ENCODE measurements around the gene ZC3H13. TPM values are rescaled to one million over a fixed set of nuclear protein-coding genes. Genes with fewer than 3 reads are reported as not detected.

Gene ZC3H13
- total RNA-seq, 1 donor from 2014 or later, result 30.2 TPM

GRCh38 chr13:46040763-46041162 is 11.8 kb downstream of the ZC3H13 start:
- H3K36me3 ChIP-seq, result peaks cover 0 to 26% of the 10 kb centered on the region in 2 donors
- no peaks in the 10 kb centered on the region for H3K4me1 ChIP-seq
- no peaks in the 10 kb centered on the region for H3K9me3 ChIP-seq
- TF ChIP-seq POLR2A (IDR thresholded peaks at IDR 0.05) (no peak), POLR2AphosphoS5 (IDR thresholded peaks at IDR 0.05; ENCODE audit: insufficient read depth in 1 of 2, low read depth in 1 of 2) (no peak)
- TF ChIP-seq, protein P1, sequence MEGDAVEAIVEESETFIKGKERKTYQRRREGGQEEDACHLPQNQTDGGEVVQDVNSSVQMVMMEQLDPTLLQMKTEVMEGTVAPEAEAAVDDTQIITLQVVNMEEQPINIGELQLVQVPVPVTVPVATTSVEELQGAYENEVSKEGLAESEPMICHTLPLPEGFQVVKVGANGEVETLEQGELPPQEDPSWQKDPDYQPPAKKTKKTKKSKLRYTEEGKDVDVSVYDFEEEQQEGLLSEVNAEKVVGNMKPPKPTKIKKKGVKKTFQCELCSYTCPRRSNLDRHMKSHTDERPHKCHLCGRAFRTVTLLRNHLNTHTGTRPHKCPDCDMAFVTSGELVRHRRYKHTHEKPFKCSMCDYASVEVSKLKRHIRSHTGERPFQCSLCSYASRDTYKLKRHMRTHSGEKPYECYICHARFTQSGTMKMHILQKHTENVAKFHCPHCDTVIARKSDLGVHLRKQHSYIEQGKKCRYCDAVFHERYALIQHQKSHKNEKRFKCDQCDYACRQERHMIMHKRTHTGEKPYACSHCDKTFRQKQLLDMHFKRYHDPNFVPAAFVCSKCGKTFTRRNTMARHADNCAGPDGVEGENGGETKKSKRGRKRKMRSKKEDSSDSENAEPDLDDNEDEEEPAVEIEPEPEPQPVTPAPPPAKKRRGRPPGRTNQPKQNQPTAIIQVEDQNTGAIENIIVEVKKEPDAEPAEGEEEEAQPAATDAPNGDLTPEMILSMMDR (IDR thresholded peaks at IDR 0.05), result no peak
- no peak for DNase-seq (ENCODE audit: extremely low spot score in 2 of 2)
- intact Hi-C loops (cut with DNase I), result no loop called here
- H3K27me3 ChIP-seq, result no peaks in the 10 kb centered on the region
- no peak overlapping the region for H3K27ac ChIP-seq
- H3K4me3 ChIP-seq, result no peak overlapping the region

DNA sequence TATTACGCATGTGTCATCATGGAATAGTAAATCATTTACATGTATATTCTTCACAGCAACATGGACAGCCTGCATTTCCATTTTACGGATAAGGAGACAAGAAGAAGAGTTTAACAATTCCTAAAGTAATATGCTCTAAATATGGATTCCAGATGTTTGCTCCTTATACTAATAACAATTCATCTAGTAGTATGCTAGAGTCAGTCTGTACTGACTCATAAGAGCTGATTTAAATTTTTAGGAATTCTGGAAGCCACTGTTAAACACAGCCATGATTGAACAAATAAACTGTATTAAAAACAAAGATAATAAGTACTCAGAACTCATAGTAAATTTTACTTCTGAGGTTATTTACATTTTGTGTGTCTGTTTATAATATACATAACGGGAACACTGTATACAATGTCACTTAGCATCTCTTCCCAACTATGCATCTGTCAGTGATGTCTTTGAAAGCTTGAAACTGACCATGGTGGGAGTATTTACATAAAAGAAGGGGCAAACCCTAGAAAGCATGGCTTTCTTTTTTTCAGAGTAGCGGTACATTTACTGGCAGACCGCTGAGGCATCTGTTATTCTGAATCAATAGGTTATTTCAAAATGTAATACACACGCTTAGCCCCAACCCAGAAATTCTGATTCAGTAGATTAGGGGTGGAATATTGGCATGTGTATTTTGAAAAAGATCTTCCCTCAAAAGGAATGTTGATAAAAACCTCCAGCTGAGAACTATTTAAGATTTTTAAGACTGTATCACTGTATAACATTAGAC is 12.9 kb downstream of the ZC3H13 start:
- no peak for DNase-seq (ENCODE audit: extremely low spot score in 2 of 2)
- intact Hi-C loops (cut with DNase I), result no loop called here
- Histone ChIP-seq H3K4me1 (no peaks in the 10 kb centered on the region), H3K27me3 (no peaks in the 10 kb centered on the region), H3K4me3 (no peak overlapping the region), H3K36me3 (peaks cover 0 to 26% of the 10 kb centered on the region in 2 donors), H3K9me3 (no peaks in the 10 kb centered on the region), H3K27ac (no peak overlapping the region)
- TF ChIP-seq POLR2A (IDR thresholded peaks at IDR 0.05), result no peak
- TF ChIP-seq, protein P1 (IDR thresholded peaks at IDR 0.05), result no peak
- TF ChIP-seq POLR2AphosphoS5 (IDR thresholded peaks at IDR 0.05; ENCODE audit: insufficient read depth in 1 of 2, low read depth in 1 of 2), result no peak

DNA sequence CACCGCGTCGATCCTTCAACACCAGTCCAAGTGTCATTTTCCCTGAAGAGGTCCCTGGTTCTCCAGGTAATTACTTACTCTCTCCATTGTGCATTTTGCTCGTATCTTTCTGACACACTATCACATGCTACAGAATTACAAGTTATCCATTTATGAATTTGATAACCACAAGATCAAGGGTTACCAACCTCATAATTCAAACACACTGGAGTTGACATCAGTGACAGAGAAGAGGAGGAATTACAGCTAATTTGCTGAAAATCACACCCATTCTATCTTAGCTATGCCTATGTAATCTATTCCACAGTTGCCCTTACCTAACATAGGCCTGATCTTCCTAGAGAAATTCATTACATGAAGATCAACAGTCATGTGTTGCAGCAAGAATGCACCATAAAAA is 14.2 kb downstream of the ZC3H13 start:
- no peaks in the 10 kb centered on the region for H3K9me3 ChIP-seq
- H3K4me3 ChIP-seq, result no peak overlapping the region
- no peak overlapping the region for H3K27ac ChIP-seq
- TF ChIP-seq POLR2A (IDR thresholded peaks at IDR 0.05) (no peak), POLR2AphosphoS5 (IDR thresholded peaks at IDR 0.05; ENCODE audit: insufficient read depth in 1 of 2, low read depth in 1 of 2) (no peak)
- TF ChIP-seq, protein P1 (IDR thresholded peaks at IDR 0.05), result no peak
- intact Hi-C loops (cut with DNase I), result no loop called here
- H3K36me3 ChIP-seq, result peaks cover 0 to 26% of the 10 kb centered on the region in 2 donors
- no peaks in the 10 kb centered on the region for H3K27me3 ChIP-seq
- no peaks in the 10 kb centered on the region for H3K4me1 ChIP-seq
- no peak for DNase-seq (ENCODE audit: extremely low spot score in 2 of 2)

DNA sequence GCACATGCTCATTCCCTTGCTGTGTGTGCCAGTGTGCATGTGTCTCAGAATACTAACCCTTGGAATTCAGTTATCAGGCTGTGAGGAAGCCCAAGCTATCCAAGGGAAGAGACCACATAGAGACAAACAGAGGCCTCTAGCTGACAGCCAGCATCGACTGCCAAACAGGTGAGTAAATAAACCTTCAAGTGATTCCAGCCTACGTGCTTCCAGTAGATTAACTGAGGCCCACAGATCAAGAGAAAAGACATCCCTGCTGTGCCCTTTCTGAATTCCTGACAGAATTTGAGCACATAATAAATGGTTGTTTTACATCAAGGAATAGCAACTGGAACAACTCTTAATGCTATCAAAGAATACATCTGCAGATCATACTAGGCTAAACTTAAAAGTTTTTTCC is 17.5 kb downstream of the ZC3H13 start:
- no peak overlapping the region for H3K4me3 ChIP-seq
- H3K9me3 ChIP-seq, result no peaks in the 10 kb centered on the region
- H3K27ac ChIP-seq, result no peak overlapping the region
- intact Hi-C loops (cut with DNase I), result no loop called here
- DNase-seq (ENCODE audit: extremely low spot score in 2 of 2), result no peak
- no peaks in the 10 kb centered on the region for H3K27me3 ChIP-seq
- no peak for TF ChIP-seq POLR2A (IDR thresholded peaks at IDR 0.05)
- TF ChIP-seq, protein P1 (IDR thresholded peaks at IDR 0.05), result no peak
- no peak for TF ChIP-seq POLR2AphosphoS5 (IDR thresholded peaks at IDR 0.05; ENCODE audit: insufficient read depth in 1 of 2, low read depth in 1 of 2)
- H3K36me3 ChIP-seq, result peaks cover 0 to 21% of the 10 kb centered on the region in 2 donors
- H3K4me1 ChIP-seq, result no peaks in the 10 kb centered on the region

DNA sequence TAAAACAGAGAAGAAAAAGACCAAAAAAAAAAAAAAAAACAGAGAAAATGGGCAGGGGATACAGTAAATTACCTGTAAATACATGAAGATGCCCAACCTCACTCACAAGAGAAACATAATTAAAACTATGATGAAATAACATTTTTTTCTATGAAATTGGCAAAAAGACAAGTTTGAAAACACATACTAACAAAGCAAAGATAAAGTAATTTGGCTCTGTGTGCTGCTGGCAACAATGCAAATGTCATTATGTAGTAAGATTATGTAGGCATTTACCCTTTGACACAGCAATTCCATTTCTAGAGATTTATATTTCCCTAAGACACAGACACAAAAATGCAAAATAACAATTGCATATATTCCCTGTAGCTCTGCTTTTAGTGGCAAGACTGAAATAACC is 20.2 kb downstream of the ZC3H13 start:
- Histone ChIP-seq H3K4me1 (no peaks in the 10 kb centered on the region), H3K27me3 (no peaks in the 10 kb centered on the region), H3K9me3 (no peaks in the 10 kb centered on the region), H3K27ac (no peak overlapping the region), H3K36me3 (peaks cover 0 to 8% of the 10 kb centered on the region in 2 donors), H3K4me3 (no peak overlapping the region)
- TF ChIP-seq POLR2AphosphoS5 (IDR thresholded peaks at IDR 0.05; ENCODE audit: insufficient read depth in 1 of 2, low read depth in 1 of 2), result no peak
- intact Hi-C loops (cut with DNase I), result no loop called here
- no peak for DNase-seq (ENCODE audit: extremely low spot score in 2 of 2)

Measured in vagina (tissue), 2 donors.